HG02588 (cell line): ENCODE results near the gene PRM2.

Source experiments
- ATAC-seq: cut with Tn5 transposase; IDR thresholded peaks from one replicate; pipeline ENCODE4 v1.9.1; 2021; ENCODE audit warnings: mild to moderate bottlenecking, moderate library complexity; ENCODE audit not compliant: unreplicated experiment

PRM2 gene

GRCh38 chr16:11250786-11251524 lies 25.3 kb downstream of the PRM2 start:
- ATAC-seq: no peak

- no peak for ATAC-seq
These were observed 26.0 kb downstream of the PRM2 start for GRCh38 chr16:11250091-11250785.

GRCh38 chr16:11249233-11250061 lies 26.8 kb downstream of the PRM2 start:
- no peak for ATAC-seq

GRCh38 chr16:11248133-11248532 lies 28.1 kb downstream of the PRM2 start:
- no peak for ATAC-seq

- no peak for ATAC-seq
These were observed 30.3 kb downstream of the PRM2 start for GRCh38 chr16:11245988-11246387.

- no peak for ATAC-seq
These were observed 31.0 kb downstream of the PRM2 start for GRCh38 chr16:11245222-11245737.

- ATAC-seq: no peak
These were observed 33.6 kb downstream of the PRM2 start for GRCh38 chr16:11242658-11243057.

GRCh38 chr16:11241480-11242204 lies 34.6 kb downstream of the PRM2 start:
- no peak for ATAC-seq

- no peak for ATAC-seq
These were observed 35.4 kb downstream of the PRM2 start for GRCh38 chr16:11240636-11241473.

GRCh38 chr16:11239644-11240632 lies 36.3 kb downstream of the PRM2 start:
- no peak for ATAC-seq

GRCh38 chr16:11238272-11239202 lies 37.7 kb downstream of the PRM2 start:
- ATAC-seq: no peak

- ATAC-seq: no peak
These were observed 39.6 kb downstream of the PRM2 start for GRCh38 chr16:11236461-11237254.

- no peak for ATAC-seq
These were observed 40.6 kb downstream of the PRM2 start for GRCh38 chr16:11235703-11235991.

GRCh38 chr16:11234884-11235702 lies 41.2 kb downstream of the PRM2 start:
- no peak for ATAC-seq

GRCh38 chr16:11233727-11234376 lies 42.4 kb downstream of the PRM2 start:
- no peak for ATAC-seq
